Adipocyte (in vitro differentiated cells): ENCODE data around the gene HOXA3.

ENCODE experiments used
- DNase-seq: peaks from one replicate; pipeline ENCODE4 v3.0.0-alpha.2; 2015; ENCODE audit warnings: low read depth
- H3K27me3 ChIP-seq: replicated peaks from 2 replicates; pipeline ENCODE4 v1.7.0; 2013; ENCODE audit warnings: mild to moderate bottlenecking, low read length, moderate library complexity; ENCODE audit not compliant: control insufficient read depth, insufficient read depth
- H3K36me3 ChIP-seq: 2 replicates; pipeline ENCODE4 v1.7.0; 2013; ENCODE audit warnings: low read length, mild to moderate bottlenecking, moderate library complexity; ENCODE audit not compliant: control insufficient read depth, insufficient read depth, severe bottlenecking
- H3K4me1 ChIP-seq: 2 replicates; pipeline ENCODE4 v1.7.0; 2013; ENCODE audit warnings: mild to moderate bottlenecking, low read length, moderate library complexity; ENCODE audit not compliant: control insufficient read depth, insufficient read depth
- H3K4me3 ChIP-seq: 2 replicates; pipeline ENCODE4 v1.7.0; 2013; ENCODE audit warnings: mild to moderate bottlenecking, low read length, moderate library complexity
- H3K9ac ChIP-seq: 2 replicates; pipeline ENCODE4 v1.7.0; 2013; ENCODE audit warnings: mild to moderate bottlenecking, low read length, moderate library complexity
- H3K9me3 ChIP-seq: 2 replicates; pipeline ENCODE4 v1.7.0; 2013; ENCODE audit warnings: mild to moderate bottlenecking, low read length, moderate library complexity; ENCODE audit not compliant: control insufficient read depth

The HOXA3 gene

GRCh38 chr7:27131390-27131819 lies 21.0 kb downstream of the HOXA3 start:
- H3K4me1 ChIP-seq = peaks cover 72% of the 10 kb centered on the region
- peaks cover 8% of the 10 kb centered on the region for H3K36me3 ChIP-seq
- H3K9ac ChIP-seq = peak overlapping the region; percentile 82
- DNase-seq = no peak
- H3K4me3 ChIP-seq = peak overlapping the region; percentile 82
- H3K27me3 ChIP-seq = no peaks in the 10 kb centered on the region
- no peaks in the 10 kb centered on the region for H3K9me3 ChIP-seq

GRCh38 chr7:27130540-27131389 lies 21.6 kb downstream of the HOXA3 start, which contains the start of gene HOXA4:
Gene HOXA4, minus strand, starts transcription at chr7:27130757. Its CDS starts 24 bp downstream, at chr7:27130733.
- Histone ChIP-seq H3K27me3 (no peaks in the 10 kb centered on the region), H3K36me3 (peaks cover 8% of the 10 kb centered on the region), H3K4me3 (peak within 1 kb of the TSS; percentile 82), H3K9me3 (no peaks in the 10 kb centered on the region), H3K9ac (peak within 1 kb of the TSS; percentile 82), H3K4me1 (peaks cover 66% of the 10 kb centered on the region)
- DNase-seq = no peak

GRCh38 chr7:27129729-27130539 lies 22.4 kb downstream of the HOXA3 start:
- Histone ChIP-seq H3K4me3 (peak overlapping the region; percentile 77), H3K27me3 (no peaks in the 10 kb centered on the region), H3K4me1 (peaks cover 58% of the 10 kb centered on the region), H3K9me3 (no peaks in the 10 kb centered on the region), H3K36me3 (peaks cover 10% of the 10 kb centered on the region), H3K9ac (peak overlapping the region; percentile 82)
- DNase-seq = no peak

DNA sequence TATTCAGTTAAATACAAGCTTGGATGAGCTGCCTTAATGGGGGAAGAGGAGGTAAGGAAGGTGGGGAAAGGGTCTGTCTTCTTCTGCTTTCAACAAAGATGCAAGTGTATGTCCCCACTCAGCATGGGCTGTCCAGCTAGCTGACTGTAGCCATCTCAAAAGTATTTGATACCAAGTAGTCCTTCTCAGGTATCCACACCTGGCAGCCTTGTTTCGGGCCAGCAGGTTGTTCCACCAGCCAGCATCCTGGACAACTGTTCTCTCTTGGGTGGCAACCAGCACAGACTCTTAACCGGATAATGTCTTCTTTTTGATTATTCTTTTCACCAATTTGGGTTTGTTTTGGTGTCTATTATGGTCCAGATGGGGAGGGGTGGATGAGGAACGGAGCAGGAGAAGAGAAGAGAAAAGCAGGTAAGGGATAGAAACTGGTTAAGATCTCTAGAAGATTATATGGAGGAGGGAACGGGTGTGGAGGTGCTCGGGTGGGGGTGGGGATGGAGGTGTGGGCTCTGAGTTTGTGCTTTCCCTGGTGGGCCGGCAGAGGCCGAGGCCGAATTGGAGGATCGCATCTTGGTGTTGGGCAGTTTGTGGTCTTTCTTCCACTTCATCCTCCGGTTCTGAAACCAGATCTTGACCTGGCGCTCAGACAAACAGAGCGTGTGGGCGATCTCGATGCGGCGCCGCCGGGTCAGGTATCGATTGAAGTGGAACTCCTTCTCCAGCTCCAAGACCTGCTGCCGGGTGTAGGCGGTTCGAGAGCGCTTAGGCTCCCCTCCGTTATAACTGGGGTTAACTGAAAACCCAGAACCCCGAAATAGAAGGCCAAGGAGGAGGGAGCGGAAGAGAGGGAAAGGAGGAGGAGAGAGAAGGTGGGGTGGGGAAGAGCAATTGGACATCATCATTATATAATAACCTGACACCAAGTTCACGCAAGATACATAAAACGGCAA lies 23.3 kb downstream of the HOXA3 start:
- no peaks in the 10 kb centered on the region for H3K27me3 ChIP-seq
- H3K9me3 ChIP-seq = no peaks in the 10 kb centered on the region
- peaks cover 13% of the 10 kb centered on the region for H3K36me3 ChIP-seq
- H3K4me1 ChIP-seq = peaks cover 50% of the 10 kb centered on the region
- peak overlapping the region; percentile 77 for H3K4me3 ChIP-seq
- H3K9ac ChIP-seq = peak overlapping the region; percentile 82
- DNase-seq = no peak

GRCh38 chr7:27128034-27128433 lies 24.3 kb downstream of the HOXA3 start:
- Histone ChIP-seq H3K36me3 (peaks cover 13% of the 10 kb centered on the region), H3K4me1 (peaks cover 41% of the 10 kb centered on the region), H3K27me3 (no peaks in the 10 kb centered on the region), H3K9me3 (no peaks in the 10 kb centered on the region), H3K9ac (peak overlapping the region; percentile 4), H3K4me3 (no peak overlapping the region)
- DNase-seq = no peak

DNA sequence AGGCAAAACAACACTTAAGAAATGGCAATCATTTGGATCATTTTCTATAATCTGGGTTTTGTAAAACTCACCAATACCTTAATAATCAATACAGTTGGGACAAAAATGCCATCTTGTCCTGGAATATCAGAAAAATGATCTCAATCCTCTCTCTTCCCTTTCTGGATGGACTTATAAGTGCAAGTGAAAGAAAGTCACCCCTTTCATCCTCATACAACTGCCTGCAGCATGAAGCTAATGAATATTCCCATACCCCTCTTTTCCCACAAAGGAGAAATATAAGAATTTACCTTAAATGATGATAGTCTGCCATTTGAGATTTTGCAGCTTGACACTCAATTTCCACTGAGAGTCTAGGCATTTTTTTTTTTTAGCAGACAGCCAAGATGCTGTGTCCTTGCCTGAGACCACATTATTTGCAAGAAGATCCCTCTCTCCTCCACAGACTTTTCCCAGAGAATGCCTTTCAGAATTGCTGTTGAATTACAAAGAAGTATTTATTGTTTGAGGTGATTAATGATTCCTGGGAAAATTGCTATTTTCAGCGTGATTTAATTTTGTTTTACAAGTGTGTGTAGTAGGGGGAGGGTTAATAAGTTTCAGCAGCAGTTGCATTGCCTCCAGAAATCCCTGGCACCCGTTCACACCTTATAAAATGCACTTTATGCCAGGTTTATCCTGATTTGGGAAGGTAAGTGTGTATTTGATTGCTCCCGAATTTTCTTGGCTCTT lies 25.6 kb downstream of the HOXA3 start:
- H3K9me3 ChIP-seq = no peaks in the 10 kb centered on the region
- no peak for DNase-seq
- H3K27me3 ChIP-seq = no peaks in the 10 kb centered on the region
- H3K9ac ChIP-seq = no peak overlapping the region
- H3K4me1 ChIP-seq = peaks cover 34% of the 10 kb centered on the region
- H3K36me3 ChIP-seq = peaks cover 21% of the 10 kb centered on the region
- no peak overlapping the region for H3K4me3 ChIP-seq

- no peak for DNase-seq
- Histone ChIP-seq H3K27me3 (no peaks in the 10 kb centered on the region), H3K4me3 (no peak overlapping the region), H3K36me3 (peaks cover 24% of the 10 kb centered on the region), H3K9ac (no peak overlapping the region), H3K4me1 (peaks cover 32% of the 10 kb centered on the region), H3K9me3 (no peaks in the 10 kb centered on the region)
Observed at GRCh38 chr7:27125986-27126394, 26.4 kb downstream of the HOXA3 start.

- H3K36me3 ChIP-seq = peaks cover 24% of the 10 kb centered on the region
- H3K9ac ChIP-seq = no peak overlapping the region
- no peaks in the 10 kb centered on the region for H3K27me3 ChIP-seq
- H3K4me1 ChIP-seq = peaks cover 40% of the 10 kb centered on the region
- no peaks in the 10 kb centered on the region for H3K9me3 ChIP-seq
- no peak for DNase-seq
- H3K4me3 ChIP-seq = no peak overlapping the region
Observed at GRCh38 chr7:27124902-27125689, 27.3 kb downstream of the HOXA3 start.

DNA sequence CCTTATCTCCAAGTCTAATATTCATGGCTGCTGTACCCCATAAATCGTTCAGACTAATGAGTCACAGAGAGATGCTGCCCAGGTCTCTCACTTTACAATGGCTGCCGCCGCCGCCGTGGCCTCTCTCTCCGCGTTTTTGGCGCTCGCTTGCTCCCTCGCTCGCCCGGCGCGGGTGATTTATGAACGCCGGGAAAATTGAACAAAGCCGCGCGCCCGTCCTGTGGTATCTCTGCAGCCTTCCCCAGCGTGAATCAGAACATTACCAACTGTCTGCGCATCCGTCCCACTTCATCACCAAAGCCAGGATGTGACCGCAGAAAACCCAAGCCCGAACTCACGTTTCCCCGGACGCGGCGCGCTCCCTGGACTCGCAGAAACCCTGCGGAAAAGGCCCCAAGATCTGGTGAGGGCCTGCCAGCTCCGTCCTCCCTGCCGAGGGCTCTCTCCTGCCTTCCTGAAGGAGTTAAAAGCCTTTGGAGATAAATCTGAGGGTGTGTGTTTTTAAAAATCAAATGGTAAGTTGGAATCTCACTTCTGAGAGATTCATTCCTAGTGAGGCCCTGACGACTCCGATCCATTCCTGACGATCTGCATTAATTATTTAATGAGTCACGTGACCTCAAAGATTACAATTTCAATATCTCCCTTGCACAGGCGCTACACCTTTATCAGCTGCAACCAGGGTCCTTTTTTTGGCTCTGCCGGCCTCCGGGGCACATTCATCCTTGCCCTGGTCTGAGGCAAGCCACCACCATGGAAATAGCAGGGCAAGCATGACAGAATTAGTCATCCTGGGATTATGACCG lies 28.1 kb downstream of the HOXA3 start:
- Histone ChIP-seq H3K9ac (no peak overlapping the region), H3K9me3 (no peaks in the 10 kb centered on the region), H3K4me3 (no peak overlapping the region), H3K27me3 (no peaks in the 10 kb centered on the region), H3K36me3 (peaks cover 23% of the 10 kb centered on the region), H3K4me1 (peaks cover 41% of the 10 kb centered on the region)
- DNase-seq = no peak
